Neural cell (in vitro differentiated cells): ENCODE measurements around the gene RBM33. TPM values are rescaled to one million over a fixed set of nuclear protein-coding genes. Genes with fewer than 3 reads are reported as not detected.

Source experiments
- H2AFZ ChIP-seq: fragments of 200-600, 300-800 bp; sonication (generic), shearing (Covaris generic); 2 replicates; pipeline ENCODE4 v1.6.0; 2014; ENCODE audit warnings: low read depth, mild to moderate bottlenecking, antibody characterized with exemption, low read length, moderate library complexity
- H3F3A ChIP-seq: fragments of 200-600 bp; shearing (Covaris generic); 2 replicates; pipeline ENCODE4 v1.6.1; 2016; ENCODE audit warnings: mild to moderate bottlenecking, moderate library complexity, mixed read lengths, antibody characterized with exemption, low read length; ENCODE audit not compliant: insufficient read depth, poor library complexity, severe bottlenecking
- H3K27ac ChIP-seq: fragments of 200-600, 300-800 bp; sonication (generic), shearing (Covaris generic); 2 replicates; pipeline ENCODE4 v1.5.1; 2014; ENCODE audit warnings: mild to moderate bottlenecking, low read length, moderate library complexity
- H3K27me3 ChIP-seq: fragments of 300-800, 200-600 bp; sonication (generic), shearing (Covaris generic); 2 replicates; pipeline ENCODE4 v1.6.0; 2014; ENCODE audit warnings: mild to moderate bottlenecking, low read depth, low read length, moderate library complexity; ENCODE audit not compliant: insufficient read depth
- H3K36me3 ChIP-seq: fragments of 300-800, 200-600 bp; sonication (generic), shearing (Covaris generic); 2 replicates; pipeline ENCODE4 v1.5.1; 2014; ENCODE audit warnings: mild to moderate bottlenecking, antibody characterized with exemption, low read length, moderate library complexity; ENCODE audit not compliant: insufficient read depth
- H3K4me2 ChIP-seq: fragments of 300-800, 200-600 bp; sonication (generic), shearing (Covaris generic); 2 replicates; pipeline ENCODE4 v1.6.0; 2014; ENCODE audit warnings: mild to moderate bottlenecking, low read length
- H3K4me3 ChIP-seq: fragments of 300-800, 200-600 bp; sonication (generic), shearing (Covaris generic); 2 replicates; pipeline ENCODE4 v1.5.1; 2014; ENCODE audit warnings: mild to moderate bottlenecking, low read length, moderate library complexity
- H3K79me2 ChIP-seq: fragments of 200-600 bp; shearing (Covaris generic); replicated peaks from 2 replicates; pipeline ENCODE4 v1.6.0; 2014; ENCODE audit warnings: mild to moderate bottlenecking, low read length, moderate library complexity; ENCODE audit not compliant: insufficient read depth
- H3K9ac ChIP-seq: fragments of 300-800, 200-600 bp; sonication (generic), shearing (Covaris generic); 2 replicates; pipeline ENCODE4 v1.6.1; 2016; ENCODE audit warnings: mild to moderate bottlenecking, low read length, mixed read lengths
- H3K9me2 ChIP-seq: fragments of 200-600 bp; shearing (Covaris generic); 2 replicates; pipeline ENCODE4 v1.6.1; 2016; ENCODE audit warnings: mild to moderate bottlenecking, low read length, mixed read lengths; ENCODE audit not compliant: insufficient read depth
- H3K9me3 ChIP-seq: fragments of 200-600, 300-800 bp; sonication (generic), shearing (Covaris generic); 2 replicates; pipeline ENCODE4 v1.6.1; 2016; ENCODE audit warnings: mild to moderate bottlenecking, mixed run types, low read length, moderate library complexity, mixed read lengths
- H4K20me1 ChIP-seq: fragments of 200-600 bp; shearing (Covaris generic); 2 replicates; pipeline ENCODE4 v1.6.1; 2016; ENCODE audit warnings: mild to moderate bottlenecking, mixed run types; ENCODE audit not compliant: insufficient read depth
- CTCF ChIP-seq: fragments of 450-650 bp; IDR thresholded peaks from 2 replicates; pipeline ENCODE4 v1.5.1; 2014; ENCODE audit warnings: antibody characterized with exemption, mild to moderate bottlenecking, moderate library complexity; ENCODE audit not compliant: poor library complexity, severe bottlenecking
- EP300 ChIP-seq: fragments of 450-650 bp; conservative IDR thresholded peaks from 2 replicates; pipeline ENCODE4 v1.6.1; 2014; ENCODE audit warnings: antibody characterized with exemption, mild to moderate bottlenecking, moderate library complexity; ENCODE audit not compliant: poor library complexity, severe bottlenecking
- EZH2 ChIP-seq: fragments of 200-600, 300-800 bp; shearing (Covaris generic), sonication (generic); IDR thresholded peaks from 2 replicates; pipeline ENCODE4 v1.6.1; 2014; ENCODE audit warnings: antibody characterized with exemption, low read length, borderline replicate concordance, mild to moderate bottlenecking; ENCODE audit not compliant: insufficient read depth, poor library complexity, severe bottlenecking
- MXI1 ChIP-seq: fragments of 450-650 bp; conservative IDR thresholded peaks from 2 replicates; pipeline ENCODE4 v1.6.1; 2014; ENCODE audit warnings: antibody characterized with exemption, mild to moderate bottlenecking; ENCODE audit not compliant: poor library complexity, severe bottlenecking
- POLR2AphosphoS5 ChIP-seq: IDR thresholded peaks from 2 replicates; pipeline ENCODE4 v1.6.1; 2012
- RAD21 ChIP-seq: fragments of 450-650 bp; conservative IDR thresholded peaks from 2 replicates; pipeline ENCODE4 v1.6.1; 2014; ENCODE audit warnings: antibody characterized with exemption, mild to moderate bottlenecking, moderate library complexity
- SMC3 ChIP-seq: fragments of 450-650 bp; conservative IDR thresholded peaks from 2 replicates; pipeline ENCODE4 v1.6.1; 2014; ENCODE audit warnings: antibody characterized with exemption, mild to moderate bottlenecking, moderate library complexity; ENCODE audit not compliant: poor library complexity
- TAF1 ChIP-seq: IDR thresholded peaks from 2 replicates; pipeline ENCODE4 v1.6.1; 2012; ENCODE audit warnings: low read depth
- polyA plus RNA-seq: library from polyadenylated mRNA; depleted of rRNA; stranded (reverse); fragments of >200 nt; gene quantifications from 2 replicates; pipeline ENCODE4 v1.2.3, GENCODE V29; 2014
- TF ChIP-seq, protein P1 (sequence below): IDR thresholded peaks from 2 replicates; pipeline ENCODE4 v1.6.1; 2012; ENCODE audit warnings: borderline replicate concordance

Gene RBM33
- polyA plus RNA-seq, 1 donor from 2014 or later: 53.2 TPM

GRCh38 chr7:155603858-155604503, 40.5 kb upstream of the RBM33 start:
- no peaks in the 10 kb centered on the region for H3K79me2 ChIP-seq
- H3F3A ChIP-seq: no peaks in the 10 kb centered on the region
- H3K9me2 ChIP-seq: no peaks in the 10 kb centered on the region
- H3K9ac ChIP-seq: no peak overlapping the region
- no peaks in the 10 kb centered on the region for H3K27me3 ChIP-seq
- no peaks in the 10 kb centered on the region for H3K9me3 ChIP-seq
- no peaks in the 10 kb centered on the region for H4K20me1 ChIP-seq
- H3K27ac ChIP-seq: no peak overlapping the region
- H2AFZ ChIP-seq: no peak overlapping the region
- TF ChIP-seq CTCF (no peak), POLR2AphosphoS5 (no peak), RAD21 (no peak), MXI1 (no peak), EZH2 (no peak), TAF1 (no peak), EP300 (no peak), SMC3 (no peak)
- TF ChIP-seq, protein P1, sequence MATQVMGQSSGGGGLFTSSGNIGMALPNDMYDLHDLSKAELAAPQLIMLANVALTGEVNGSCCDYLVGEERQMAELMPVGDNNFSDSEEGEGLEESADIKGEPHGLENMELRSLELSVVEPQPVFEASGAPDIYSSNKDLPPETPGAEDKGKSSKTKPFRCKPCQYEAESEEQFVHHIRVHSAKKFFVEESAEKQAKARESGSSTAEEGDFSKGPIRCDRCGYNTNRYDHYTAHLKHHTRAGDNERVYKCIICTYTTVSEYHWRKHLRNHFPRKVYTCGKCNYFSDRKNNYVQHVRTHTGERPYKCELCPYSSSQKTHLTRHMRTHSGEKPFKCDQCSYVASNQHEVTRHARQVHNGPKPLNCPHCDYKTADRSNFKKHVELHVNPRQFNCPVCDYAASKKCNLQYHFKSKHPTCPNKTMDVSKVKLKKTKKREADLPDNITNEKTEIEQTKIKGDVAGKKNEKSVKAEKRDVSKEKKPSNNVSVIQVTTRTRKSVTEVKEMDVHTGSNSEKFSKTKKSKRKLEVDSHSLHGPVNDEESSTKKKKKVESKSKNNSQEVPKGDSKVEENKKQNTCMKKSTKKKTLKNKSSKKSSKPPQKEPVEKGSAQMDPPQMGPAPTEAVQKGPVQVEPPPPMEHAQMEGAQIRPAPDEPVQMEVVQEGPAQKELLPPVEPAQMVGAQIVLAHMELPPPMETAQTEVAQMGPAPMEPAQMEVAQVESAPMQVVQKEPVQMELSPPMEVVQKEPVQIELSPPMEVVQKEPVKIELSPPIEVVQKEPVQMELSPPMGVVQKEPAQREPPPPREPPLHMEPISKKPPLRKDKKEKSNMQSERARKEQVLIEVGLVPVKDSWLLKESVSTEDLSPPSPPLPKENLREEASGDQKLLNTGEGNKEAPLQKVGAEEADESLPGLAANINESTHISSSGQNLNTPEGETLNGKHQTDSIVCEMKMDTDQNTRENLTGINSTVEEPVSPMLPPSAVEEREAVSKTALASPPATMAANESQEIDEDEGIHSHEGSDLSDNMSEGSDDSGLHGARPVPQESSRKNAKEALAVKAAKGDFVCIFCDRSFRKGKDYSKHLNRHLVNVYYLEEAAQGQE: no peak
- H3K36me3 ChIP-seq: no peaks in the 10 kb centered on the region
- H3K4me2 ChIP-seq: no peak overlapping the region
- H3K4me3 ChIP-seq: no peak overlapping the region

DNA sequence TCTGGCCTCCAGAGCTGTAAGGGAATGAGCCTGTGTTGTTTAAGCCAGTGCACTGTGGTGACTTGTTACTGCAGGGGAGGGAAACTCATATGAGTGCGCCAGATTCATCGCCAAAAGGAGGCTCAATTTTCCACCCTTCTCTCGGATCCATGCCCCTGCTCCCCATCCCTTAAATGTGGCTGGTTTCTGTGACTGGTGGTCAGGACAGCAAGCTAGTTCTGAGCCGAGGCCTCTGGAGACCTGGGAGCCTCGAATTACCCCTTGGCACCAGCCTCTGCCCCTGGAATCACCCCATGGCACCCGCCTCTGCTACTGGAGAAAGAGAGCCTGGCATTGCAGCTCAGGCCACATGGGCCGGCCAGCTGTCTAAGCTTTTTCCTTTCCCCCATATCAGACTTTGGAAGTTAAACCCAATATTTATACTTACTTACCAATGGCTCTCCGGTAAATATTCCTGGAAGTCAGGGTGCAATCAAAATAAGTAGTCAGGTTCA, 39.9 kb upstream of the RBM33 start:
- Histone ChIP-seq H3K79me2 (no peaks in the 10 kb centered on the region), H4K20me1 (no peaks in the 10 kb centered on the region), H3K4me3 (no peak overlapping the region), H3K36me3 (no peaks in the 10 kb centered on the region), H3K9me2 (no peaks in the 10 kb centered on the region), H3K27me3 (no peaks in the 10 kb centered on the region), H3K9me3 (no peaks in the 10 kb centered on the region), H3K4me2 (no peak overlapping the region), H2AFZ (no peak overlapping the region), H3K27ac (no peak overlapping the region), H3K9ac (no peak overlapping the region), H3F3A (no peaks in the 10 kb centered on the region)
- TF ChIP-seq EP300: no peak
- TF ChIP-seq CTCF: no peak
- TF ChIP-seq POLR2AphosphoS5: no peak
- no peak for TF ChIP-seq MXI1
- no peak for TF ChIP-seq SMC3
- TF ChIP-seq, protein P1: no peak
- no peak for TF ChIP-seq RAD21
- no peak for TF ChIP-seq EZH2
- TF ChIP-seq TAF1: no peak
